ENCODE results near the gene SP6. TPM values are rescaled to one million over a fixed set of nuclear protein-coding genes. Genes with fewer than 3 reads are reported as not detected.

Gene SP6
- total and polyA plus RNA-seq, 2 experiments from 2014 or later = 1.3 to 1.7 TPM

GRCh38 chr17:47812146-47812920 is 38.6 kb downstream of the SP6 start:
- Histone ChIP-seq H2AFZ (no peak overlapping the region), H3K9me2 (replicated peaks; ENCODE audit: insufficient read depth) (no peaks in the 10 kb centered on the region)
- no peak for DNase-seq (ENCODE audit: low spot score)

GRCh38 chr17:47811709-47812108 is 39.3 kb downstream of the SP6 start:
- no peaks in the 10 kb centered on the region for H3K79me2 ChIP-seq
- no peak overlapping the region for H3K4me3 ChIP-seq
- H3K4me2 ChIP-seq = no peak overlapping the region
- no peaks in the 10 kb centered on the region for H3K36me3 ChIP-seq (replicated peaks; ENCODE audit: insufficient read depth, low read depth)
- no peak for DNase-seq (ENCODE audit: low spot score)
- H3K27me3 ChIP-seq = no peaks in the 10 kb centered on the region
- 64% methylated on average over 7 of the region's 7 CpGs for WGBS (ENCODE audit: low lambda C conversion rate, missing lambda C conversion rate)
- no peaks in the 10 kb centered on the region for H3K9me3 ChIP-seq (ENCODE audit: low read depth)
- peak overlapping the region; percentile 81 for H3K27ac ChIP-seq
- H4K20me1 ChIP-seq (ENCODE audit: insufficient read depth, poor library complexity, severe bottlenecking) = no peaks in the 10 kb centered on the region
- TF ChIP-seq EZH2phosphoT487 (IDR thresholded peaks at IDR 0.05; ENCODE audit: low read depth, severe bottlenecking, unreplicated experiment) = no peak
- TF ChIP-seq, protein P1, sequence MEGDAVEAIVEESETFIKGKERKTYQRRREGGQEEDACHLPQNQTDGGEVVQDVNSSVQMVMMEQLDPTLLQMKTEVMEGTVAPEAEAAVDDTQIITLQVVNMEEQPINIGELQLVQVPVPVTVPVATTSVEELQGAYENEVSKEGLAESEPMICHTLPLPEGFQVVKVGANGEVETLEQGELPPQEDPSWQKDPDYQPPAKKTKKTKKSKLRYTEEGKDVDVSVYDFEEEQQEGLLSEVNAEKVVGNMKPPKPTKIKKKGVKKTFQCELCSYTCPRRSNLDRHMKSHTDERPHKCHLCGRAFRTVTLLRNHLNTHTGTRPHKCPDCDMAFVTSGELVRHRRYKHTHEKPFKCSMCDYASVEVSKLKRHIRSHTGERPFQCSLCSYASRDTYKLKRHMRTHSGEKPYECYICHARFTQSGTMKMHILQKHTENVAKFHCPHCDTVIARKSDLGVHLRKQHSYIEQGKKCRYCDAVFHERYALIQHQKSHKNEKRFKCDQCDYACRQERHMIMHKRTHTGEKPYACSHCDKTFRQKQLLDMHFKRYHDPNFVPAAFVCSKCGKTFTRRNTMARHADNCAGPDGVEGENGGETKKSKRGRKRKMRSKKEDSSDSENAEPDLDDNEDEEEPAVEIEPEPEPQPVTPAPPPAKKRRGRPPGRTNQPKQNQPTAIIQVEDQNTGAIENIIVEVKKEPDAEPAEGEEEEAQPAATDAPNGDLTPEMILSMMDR (IDR thresholded peaks at IDR 0.05; ENCODE audit: poor library complexity) = no peak
- TF ChIP-seq EZH2 (IDR thresholded peaks at IDR 0.05; ENCODE audit: borderline replicate concordance) = no peak
- peaks cover 22% of the 10 kb centered on the region for H3K4me1 ChIP-seq (ENCODE audit: insufficient read depth)
- no peak overlapping the region for H2AFZ ChIP-seq
- H3K9me2 ChIP-seq (replicated peaks; ENCODE audit: insufficient read depth) = no peaks in the 10 kb centered on the region

More at GRCh38 chr17:47812146-47812920, 38.6 kb downstream of the SP6 start:
- Histone ChIP-seq H3K4me1 (ENCODE audit: insufficient read depth) (peaks cover 22% of the 10 kb centered on the region), H3K4me2 (no peak overlapping the region), H3K27me3 (no peaks in the 10 kb centered on the region), H4K20me1 (ENCODE audit: insufficient read depth, poor library complexity, severe bottlenecking) (no peaks in the 10 kb centered on the region), H3K4me3 (no peak overlapping the region), H3K27ac (no peak overlapping the region), H3K79me2 (no peaks in the 10 kb centered on the region), H3K9me3 (ENCODE audit: low read depth) (no peaks in the 10 kb centered on the region), H3K36me3 (replicated peaks; ENCODE audit: insufficient read depth, low read depth) (no peaks in the 10 kb centered on the region)
- no peak for TF ChIP-seq EZH2 (IDR thresholded peaks at IDR 0.05; ENCODE audit: borderline replicate concordance)
- TF ChIP-seq EZH2phosphoT487 (IDR thresholded peaks at IDR 0.05; ENCODE audit: low read depth, severe bottlenecking, unreplicated experiment) = no peak
- TF ChIP-seq, protein P1 (IDR thresholded peaks at IDR 0.05; ENCODE audit: poor library complexity) = no peak
- WGBS (ENCODE audit: low lambda C conversion rate, missing lambda C conversion rate) = 88% methylated on average over 18 of the region's 18 CpGs

- Histone ChIP-seq H3K4me1 (ENCODE audit: insufficient read depth) (peaks cover 22% of the 10 kb centered on the region), H3K9me3 (ENCODE audit: low read depth) (no peaks in the 10 kb centered on the region), H3K27me3 (no peaks in the 10 kb centered on the region), H3K79me2 (no peaks in the 10 kb centered on the region), H3K4me2 (no peak overlapping the region), H3K4me3 (no peak overlapping the region), H4K20me1 (ENCODE audit: insufficient read depth, poor library complexity, severe bottlenecking) (no peaks in the 10 kb centered on the region), H2AFZ (no peak overlapping the region), H3K27ac (peak overlapping the region; percentile 81), H3K36me3 (replicated peaks; ENCODE audit: insufficient read depth, low read depth) (no peaks in the 10 kb centered on the region), H3K9me2 (replicated peaks; ENCODE audit: insufficient read depth) (no peaks in the 10 kb centered on the region)
- no peak for DNase-seq (ENCODE audit: low spot score)
- TF ChIP-seq, protein P1 (IDR thresholded peaks at IDR 0.05; ENCODE audit: poor library complexity) = no peak
- TF ChIP-seq EZH2phosphoT487 (IDR thresholded peaks at IDR 0.05; ENCODE audit: low read depth, severe bottlenecking, unreplicated experiment) (no peak), EZH2 (IDR thresholded peaks at IDR 0.05; ENCODE audit: borderline replicate concordance) (no peak)
- 90% methylated on average over 9 of the region's 9 CpGs for WGBS (ENCODE audit: low lambda C conversion rate, missing lambda C conversion rate)
These were observed 39.9 kb downstream of the SP6 start for GRCh38 chr17:47810901-47811635.

Data from hepatocyte (in vitro differentiated cells).